Measurements from ENCODE around the gene KIF26A.
A peak's percentile ranks its signal among the peaks of the same experiment; 100 is the strongest.

Gene KIF26A

DNA sequence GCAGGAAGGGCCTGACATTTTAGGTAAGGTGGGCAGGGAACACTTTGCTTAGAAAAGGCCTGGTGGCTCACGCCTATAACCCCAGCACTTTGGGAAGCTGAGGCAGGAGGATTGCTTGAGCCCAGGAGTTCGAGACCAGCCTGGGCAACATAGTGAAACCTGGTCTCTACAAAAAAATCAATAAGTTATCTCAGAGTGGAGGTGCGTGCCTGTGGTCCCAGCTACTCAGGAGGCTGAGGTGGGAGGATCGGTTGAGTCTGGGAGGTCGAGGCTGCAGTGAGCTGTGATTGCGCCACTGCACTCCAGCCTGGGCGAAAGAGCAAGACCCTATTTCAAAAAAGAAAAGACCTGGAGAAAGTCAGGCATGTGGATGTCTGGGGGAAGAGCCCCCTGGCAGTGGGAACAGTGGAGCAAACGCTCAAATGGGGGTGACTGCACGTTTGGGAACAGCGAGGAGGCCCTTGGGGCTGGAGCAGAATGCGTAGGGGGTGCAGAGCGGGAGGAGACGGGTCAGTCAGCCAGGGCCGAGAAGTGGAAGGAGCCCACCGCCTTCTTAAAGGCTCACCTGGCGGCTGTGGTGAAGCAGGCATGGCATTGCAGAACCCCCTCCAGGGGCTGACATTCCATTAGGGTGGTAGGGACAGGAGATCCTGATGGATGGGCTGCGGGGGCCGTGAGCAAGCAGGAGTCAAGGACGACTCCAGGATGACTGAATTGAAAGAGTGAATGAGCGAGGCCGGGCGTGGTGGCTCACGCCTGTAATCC is 6.2 kb upstream of the KIF26A start:
- no peak for DNase-seq (ENCODE audit: low spot score)

DNA sequence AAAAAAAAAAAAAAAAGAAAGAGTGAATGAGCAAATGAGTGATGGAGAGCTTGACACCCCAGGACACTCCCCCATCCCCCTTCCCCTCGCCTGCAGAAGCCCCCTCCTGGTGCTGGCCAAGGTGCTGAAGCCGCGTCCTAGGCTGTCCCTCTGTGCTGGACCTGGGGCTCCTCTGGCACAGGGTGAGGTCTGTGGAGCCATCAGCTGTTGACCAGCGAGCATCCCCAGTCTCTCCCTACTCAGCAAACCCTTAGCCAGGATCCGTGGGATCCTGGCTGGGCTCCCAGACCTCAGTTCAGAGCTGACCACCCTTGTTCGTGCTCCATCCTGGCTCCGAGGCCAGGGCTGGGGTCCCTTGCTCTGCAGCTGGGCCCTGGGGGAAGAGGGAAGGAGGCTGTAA is 5.4 kb upstream of the KIF26A start:
- no peak for DNase-seq (ENCODE audit: low spot score)

DNA sequence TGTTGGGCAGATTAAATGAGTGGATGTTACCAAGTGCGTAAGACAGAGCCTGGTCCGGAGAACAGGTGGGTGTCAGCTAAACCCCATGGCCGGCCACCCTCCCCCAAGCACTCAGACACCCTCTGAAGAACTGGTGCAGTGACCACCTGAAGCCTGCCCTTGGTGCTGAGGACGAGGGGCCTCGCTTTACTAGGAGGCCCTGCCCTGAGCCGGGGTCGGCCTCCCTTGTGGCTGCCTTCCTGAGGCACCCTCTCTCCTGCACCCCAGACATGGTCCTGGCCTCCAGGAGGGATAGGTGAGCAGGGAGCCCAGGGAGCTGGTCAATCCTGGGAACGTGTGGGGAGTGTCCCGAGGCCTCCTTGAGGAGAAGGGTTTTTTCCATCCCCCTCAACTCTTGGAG is 4.9 kb upstream of the KIF26A start:
- no peak for DNase-seq (ENCODE audit: low spot score)

DNA sequence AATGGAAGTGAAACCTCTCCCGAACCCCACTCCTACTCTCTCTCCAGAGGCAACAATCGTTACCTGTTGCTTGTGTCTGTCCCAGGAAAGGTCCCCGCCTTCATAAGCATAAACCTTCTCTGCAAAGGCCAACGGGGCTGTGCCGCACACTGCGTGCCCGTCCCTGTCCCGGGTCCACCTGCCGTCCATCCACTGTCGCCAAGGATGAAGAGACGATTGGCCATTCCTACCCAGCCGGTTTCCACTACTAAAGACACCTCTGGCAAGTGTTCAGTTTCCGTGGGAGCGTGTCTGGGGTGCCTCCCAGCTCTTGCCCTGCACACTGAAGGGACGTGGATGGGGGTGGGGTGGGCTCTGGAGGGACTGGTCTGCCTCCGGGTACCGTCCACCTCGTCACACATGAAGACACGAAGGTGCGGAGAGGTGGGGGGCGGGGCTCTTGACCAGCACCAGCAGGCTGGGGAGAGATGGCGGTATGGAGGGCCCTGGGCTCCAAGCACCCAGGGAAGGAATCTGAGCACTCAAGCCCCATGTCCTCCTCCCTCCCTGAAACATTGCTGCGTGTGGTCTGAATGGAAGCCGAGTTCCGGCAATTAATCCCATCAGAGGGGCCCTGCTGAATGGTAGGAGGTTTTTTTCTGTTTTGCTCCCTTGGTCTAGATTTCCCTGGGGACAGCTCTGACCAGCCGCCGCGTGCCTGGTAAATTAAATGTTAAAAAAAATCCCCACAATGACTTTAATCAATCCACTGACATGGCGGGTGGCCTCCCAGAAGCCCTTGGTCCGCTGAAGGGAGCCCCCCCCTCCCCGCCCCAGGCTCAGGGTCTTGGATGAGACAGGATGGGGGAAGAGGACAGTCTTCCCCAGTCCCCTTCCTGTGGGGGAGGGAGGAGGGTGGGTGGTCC is 4.1 kb upstream of the KIF26A start:
- no peak for DNase-seq (ENCODE audit: low spot score)

DNA sequence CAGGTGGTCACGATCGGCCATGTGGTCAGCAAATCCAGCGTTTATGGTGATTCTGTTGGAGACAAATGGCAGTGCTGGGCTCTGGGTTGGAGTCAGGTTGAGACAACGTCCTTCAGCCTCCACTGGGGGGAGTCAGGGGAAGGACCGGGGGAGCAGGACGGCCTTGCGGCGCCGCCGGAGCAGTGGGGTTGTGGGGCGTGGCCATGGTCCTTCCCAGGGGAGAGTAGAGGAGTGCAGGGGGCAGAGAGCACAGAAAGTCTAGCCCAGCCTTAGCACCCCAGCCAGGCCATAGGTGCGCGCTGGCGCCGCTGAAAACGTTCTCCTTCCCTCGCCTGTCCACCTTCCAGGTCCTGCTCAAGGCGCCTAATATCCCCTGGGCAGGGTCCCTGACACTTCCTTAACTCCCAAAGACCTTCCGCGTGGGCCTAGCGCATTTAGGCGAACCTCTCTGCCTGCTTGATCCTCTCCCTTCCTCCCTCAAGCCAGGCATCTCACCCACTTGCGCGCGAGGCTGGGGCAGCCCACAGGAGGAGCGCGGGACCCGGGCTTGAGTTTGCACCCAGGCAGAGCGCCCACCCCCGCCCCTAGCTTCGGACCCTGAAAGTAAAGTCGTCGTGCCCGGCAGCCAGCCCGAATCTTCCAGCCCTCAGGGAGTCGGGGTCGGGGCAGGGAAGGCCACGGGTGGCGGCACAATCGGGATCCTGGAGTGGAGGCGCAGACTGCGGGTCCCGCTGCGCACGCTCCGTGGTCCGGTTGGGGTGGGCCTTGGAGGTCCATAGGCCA is 3.1 kb upstream of the KIF26A start:
- no peak for DNase-seq (ENCODE audit: low spot score)

DNA sequence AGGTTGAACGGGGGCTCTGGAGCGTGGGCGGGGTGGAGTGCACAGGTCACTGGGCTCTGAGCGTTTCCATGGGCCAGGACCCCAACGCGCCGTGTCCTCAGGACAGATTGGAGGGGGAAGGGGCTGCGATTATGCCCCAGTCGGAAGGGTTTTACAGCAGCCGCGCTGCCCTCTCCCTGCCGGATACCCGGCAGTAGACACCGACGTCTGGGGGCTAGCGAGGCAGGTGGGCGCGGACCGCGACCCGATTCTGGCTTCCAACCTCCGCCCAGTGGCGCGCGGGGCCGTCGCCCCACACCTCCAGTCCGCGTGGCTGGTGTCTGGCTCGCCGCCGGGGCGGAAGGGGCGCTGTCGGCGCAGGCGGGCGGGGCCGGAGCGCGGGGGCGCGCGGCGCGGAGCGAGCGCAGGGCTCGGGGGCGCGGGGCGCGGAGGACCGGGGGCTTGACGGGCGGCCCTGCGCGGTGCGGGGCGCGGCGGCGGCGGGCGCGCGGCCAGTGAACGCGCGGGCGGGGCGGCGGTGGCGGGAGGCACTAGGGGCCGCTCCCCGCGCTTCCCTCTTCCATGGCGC is 2.4 kb upstream of the KIF26A start:
- no peak for DNase-seq (ENCODE audit: low spot score)

DNA sequence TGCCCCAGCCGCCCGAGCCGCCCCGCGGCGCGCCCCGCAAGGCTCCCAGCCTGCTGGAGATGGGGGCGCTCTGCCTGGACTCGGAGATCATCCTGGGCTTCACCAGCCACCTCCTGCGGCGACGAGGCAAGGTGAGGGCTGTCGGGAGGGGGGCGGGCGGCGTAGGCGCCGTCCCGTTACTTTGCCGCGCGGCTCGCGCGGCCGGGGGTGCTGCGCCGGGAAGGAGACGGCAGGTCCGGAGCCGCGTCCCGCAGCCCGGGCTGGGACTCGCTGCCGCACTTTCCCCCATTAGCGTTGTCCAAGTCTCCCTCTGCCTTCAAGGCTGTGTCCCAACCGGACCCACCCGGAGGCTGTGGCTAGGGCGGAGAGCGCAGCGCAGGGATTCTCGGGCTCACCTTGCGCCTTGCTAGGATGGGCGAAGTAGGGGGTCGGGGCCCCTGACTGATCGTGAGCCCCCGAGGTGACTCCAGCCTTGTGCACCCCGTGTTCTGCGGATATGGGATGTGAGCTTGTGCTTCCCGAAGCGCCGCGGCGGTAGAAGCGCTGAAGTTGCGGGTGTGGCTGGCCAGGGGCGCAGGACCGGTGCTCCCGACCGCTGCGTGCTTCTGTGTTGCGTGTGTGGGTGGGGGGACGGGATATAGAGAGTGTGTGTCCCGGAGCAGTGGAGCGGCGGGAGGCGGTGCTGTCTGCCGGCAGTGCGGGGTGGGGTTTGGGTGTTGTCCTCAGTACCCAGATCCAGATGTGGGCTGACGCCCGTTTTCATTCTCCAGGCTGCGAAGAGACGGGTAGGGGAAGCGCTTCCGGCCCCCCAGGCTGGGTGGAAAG is 1.7 kb upstream of the KIF26A start:
- no peak for DNase-seq (ENCODE audit: low spot score)

DNA sequence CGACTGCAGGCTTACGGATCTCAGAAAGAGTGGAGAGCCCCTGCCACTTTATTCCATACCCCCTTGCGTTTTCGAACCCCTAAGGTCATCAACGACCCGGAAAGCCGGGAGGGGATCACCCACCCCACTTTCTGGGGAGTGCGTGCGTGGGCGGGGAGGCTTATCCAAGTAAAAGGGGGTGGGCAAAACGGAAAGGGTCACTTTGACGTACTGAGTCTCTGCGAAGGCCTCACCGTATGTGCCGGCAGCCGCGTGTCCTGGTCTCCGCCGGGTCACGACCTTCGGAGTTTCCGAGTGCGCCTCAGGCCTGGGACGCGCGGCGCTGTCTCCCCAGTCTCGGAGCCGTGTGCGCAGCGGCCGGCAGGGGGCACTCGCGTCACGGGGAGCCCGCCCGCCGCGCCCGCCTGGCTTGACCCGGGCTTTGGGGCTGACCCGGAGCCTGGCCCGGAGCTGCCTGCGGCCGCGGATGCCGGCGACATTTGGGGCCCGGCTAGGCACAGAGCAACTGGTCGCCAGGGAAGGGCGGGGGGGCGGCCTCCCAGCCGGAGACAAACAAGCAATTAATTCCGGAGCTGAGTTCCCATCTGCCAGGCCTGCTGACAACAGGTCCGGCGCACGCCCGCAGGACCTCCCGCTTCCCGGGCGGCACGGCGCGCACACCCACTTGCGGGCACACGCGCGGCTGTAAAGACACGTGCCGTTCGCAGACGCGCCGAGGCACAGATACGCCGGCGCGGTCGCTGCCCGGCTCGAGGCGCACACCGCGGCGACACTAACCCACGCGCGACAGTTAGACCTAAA is 890 bp upstream of the KIF26A start:
- DNase-seq (ENCODE audit: low spot score) = peak; percentile 32

DNA sequence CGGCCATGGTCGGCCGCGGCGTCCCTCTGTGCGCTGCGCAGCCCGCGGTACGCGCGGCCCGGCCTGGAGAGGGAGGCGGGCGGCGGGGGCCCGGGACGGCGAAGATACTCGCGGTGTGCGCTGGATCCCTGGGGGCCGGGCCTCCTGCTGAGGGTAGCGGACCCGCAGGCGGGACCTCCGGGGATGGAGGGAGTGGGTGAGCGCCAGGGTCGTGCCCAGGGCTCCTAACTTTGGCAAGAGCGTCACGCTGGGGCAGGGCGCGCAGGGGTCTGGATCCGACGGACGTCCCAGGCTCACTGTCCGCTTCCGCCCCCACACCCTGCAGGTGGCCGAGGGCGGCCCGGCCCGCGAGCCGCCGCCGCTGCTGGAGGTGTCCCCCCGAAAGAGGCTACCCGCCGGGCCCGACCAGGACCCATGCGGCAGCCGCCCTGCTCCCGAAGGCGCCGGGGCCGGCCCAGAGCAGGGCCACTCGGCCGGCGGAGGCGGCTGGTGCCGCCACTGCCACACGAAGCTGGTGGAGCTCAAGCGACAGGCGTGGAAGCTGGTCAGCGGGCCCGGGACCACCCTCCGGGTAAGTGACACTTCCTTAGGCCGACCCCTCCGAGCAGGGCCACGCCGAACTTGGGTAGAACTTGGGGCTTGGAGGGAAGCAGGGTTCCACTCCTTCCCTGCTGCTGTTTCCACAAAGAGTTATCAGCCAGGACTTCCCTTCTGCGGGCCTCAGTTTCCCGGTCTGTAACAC is 502 bp downstream of the KIF26A start:
- DNase-seq (ENCODE audit: low spot score) = no peak

DNA sequence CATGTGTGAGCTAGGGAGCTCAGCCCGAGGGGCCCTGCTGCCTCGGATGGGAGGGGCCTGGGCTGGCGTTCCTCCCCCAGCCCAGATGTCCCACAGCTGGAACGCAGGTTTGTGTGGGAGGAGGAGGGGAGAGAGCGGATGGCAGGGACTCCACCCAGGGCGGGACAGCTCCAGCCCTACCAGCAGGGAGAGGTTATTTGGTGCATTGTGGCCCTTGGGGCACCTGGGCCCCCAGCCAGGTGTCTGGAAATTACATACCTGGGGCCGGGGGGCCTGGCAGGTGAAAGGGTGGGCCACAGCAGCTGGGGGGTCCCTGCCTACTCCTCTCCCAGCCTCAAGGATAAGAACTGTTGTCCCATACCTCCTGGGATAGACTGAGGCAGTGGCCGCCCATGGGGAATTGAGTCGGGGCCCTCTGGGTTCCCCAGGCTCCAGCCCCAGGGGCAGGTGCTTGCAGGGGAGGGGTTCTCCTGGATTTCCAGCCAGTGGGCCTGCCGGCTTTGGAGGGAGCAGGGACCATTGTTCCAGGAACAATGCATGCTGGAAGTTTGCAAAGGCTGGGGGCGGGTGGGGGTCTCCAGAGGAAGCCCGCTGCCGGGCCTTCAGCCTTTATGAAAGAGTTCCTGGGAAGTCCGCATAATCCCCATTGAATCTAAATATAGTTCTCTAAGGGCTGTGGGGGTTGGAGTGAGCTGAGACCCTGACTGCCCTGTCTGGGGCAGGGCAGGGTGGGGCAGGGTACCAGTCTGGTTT is 1.2 kb downstream of the KIF26A start:
- DNase-seq (ENCODE audit: low spot score) = no peak

DNA sequence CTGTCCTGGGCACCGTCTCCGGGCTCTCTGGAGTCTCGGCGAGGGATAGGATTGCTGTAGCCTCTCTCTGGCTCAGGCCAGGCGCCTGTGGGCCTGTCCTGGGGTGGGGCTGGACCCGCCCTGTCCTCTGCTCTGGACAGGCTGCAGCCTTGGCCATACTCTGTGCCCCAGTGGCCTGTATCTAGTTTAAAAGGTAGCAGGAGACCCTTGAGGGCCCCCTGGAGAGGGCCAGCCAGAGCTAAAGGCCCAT is 1.8 kb downstream of the KIF26A start:
- DNase-seq (ENCODE audit: low spot score) = no peak

DNA sequence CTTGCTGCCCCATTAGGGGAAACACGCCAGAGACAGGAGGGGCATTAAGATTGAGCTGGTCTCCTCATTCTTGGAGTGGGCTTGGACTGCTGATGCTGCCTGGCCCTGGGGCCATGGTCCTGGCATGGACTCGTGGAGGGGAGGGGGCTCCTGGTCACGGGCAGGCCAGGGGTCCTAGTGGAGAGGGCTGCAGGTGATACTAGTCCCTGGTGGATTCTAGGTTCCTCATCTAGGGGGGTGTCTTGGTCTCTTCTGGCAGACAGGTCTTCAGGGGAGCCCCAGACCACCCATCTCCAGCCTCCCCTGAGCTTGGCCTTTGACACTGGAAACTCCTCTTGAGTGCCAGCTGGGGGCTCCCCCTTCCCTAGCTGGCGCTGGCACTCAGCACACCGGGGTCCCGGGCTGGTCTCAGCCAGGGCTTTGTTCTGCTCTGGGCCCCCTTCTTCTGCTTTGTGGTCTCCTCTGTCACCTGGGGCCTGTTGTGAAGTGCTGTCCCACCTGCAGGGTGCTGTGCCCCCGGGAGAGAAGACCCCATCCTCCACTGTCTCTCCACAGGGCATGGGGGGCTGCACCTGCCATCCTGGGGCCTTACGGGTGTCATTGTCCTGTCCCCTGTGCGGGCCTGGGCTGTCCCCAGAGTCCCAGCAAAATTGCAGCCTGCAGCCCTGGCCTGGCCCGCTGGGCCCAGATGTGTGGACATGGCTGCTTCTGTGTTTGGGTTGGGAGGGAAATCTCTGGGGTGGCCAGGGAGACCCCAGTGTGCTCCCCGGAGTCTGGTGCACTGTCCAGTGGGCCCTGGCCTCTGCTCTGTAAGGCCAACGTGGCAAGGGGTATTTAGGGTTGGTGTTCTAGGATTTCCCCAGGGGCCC is 2.3 kb downstream of the KIF26A start:
- no peak for DNase-seq (ENCODE audit: low spot score)

DNA sequence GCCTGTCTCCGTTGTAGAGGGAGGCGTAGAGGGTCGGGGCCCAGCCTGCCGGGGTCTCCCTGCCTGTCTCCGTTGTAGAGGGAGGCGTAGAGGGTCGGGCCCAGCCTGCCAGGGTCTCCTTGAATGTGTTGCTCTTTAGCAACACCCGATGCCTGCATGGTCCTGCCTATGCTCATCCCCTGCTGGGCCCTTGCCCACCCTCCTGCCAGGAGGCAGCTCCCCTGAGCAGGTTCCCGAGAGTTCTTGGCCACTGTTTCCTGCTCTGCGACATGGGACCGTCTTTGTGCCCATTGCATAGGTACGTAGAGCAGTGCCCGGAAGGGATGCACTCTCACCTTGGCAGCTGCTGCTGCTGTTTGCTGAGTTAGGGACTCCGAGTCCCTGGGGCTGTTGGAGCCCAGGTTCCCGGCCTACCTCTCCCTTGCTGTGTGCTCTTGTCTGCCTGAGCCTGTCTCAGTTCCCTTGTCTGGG is 3.3 kb downstream of the KIF26A start:
- no peak for DNase-seq (ENCODE audit: low spot score)

DNA sequence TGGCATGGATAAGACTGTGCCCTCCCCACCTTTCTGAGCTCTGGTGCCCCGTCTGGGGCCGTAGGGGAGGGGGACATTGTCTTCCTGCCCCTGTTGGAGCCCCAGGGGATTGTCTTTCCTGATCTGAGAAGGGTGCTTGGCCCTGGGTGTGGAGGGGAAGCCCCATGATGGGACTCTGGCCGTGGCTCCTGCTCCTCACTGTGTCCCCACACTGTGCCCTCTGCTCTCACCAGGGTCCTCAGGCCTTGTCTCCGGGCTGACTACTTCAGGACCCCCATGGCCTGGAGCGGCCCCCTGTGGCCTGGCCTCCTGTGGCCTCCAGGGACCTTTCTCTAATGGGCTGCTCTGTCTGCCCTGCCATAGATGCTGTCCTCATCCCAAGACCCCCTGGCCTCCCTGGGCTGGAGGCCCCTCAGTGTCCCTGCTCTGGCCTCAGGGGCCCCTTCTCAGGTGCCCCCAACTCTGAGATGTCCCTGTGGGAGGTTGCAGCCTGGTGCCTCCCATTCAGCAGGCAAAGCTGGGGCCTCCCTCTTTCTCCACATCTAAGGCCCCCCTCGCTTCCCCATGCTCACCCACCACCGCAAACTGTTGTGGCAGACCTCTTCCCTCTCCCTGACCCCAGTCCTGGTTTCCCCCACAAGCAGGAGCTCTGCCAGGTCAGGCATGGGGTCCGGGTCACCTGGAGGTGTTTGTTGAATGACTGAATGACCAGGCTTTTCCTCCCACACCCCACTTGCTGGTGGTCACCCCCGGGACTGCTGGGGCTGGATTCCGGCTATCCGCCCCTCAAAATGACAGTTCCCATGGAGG is 4.0 kb downstream of the KIF26A start:
- no peak for DNase-seq (ENCODE audit: low spot score)

DNA sequence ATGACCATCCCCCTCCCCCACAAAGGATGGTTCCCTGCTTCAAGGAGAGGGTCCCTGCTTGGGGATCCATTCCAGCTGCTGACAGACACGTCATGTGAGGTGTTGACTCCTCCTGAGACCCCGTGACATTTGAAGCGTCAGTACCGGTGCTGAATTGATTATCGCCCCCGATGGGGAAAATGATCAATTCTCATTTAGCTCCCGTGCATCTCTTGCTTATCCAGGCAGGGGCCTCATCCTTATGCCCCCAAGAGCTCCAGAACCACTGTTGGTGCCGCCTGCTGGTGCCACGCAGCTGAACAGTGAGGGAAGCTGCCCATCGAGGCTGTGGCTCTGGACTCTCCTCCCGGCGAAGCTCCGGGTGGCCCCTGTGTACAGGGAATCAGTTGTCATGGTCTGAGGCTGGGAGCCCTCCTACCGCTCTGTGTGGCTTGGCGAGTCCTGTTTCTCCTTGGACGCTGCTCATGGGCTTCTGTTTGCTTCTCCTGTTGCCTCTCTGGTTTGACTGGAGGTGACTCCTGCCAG is 4.6 kb downstream of the KIF26A start:
- DNase-seq (ENCODE audit: low spot score) = no peak

DNA sequence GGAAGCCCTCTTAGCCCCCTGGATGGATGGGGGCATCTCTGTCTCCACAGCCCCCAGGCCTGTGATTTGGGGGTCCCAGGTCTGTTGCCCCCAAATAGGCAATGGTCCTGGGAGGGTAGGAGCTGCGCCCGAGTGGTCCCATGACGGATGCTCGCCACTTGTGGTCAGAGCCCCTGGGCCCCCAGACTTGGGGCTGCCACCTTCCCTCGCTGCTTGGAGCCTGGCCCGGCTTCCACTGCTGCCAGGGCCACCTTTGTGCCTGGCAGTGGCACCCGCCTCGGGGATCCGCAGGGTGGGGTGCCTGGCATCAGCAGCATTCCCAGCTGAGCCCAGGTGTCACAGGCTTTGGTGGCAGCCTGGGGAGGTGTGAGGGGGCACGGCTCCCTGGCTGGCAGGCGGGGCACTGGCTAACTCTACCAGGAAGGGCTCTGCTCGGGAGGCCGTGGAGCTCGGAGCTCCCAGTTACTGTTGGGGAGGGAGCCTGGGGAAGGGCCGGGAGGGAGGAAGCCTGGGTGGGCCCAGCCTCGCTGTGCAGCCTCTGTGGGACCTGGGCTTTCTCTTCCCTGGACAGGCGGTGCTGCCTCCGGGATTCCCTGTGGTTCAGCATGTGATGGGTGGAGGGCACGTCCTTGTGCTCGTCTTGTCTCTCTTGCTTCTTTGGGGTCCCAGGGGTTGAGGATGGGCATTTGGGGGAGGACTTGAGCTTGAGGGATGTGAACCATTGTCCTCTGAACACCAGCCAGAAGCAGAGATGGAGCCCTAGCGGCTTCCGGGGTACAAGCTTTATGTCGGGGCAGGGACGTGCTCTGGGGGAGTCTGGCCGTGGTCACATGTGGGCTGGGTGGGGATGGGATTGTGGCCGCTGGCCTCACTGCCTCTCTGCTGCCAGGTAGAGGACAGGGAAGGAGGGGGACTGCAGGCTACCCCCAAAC is 5.4 kb downstream of the KIF26A start:
- DNase-seq (ENCODE audit: low spot score) = no peak

All from Ammon's horn (tissue), 1 donor.